SKM-1 (cell line): Measurements from ENCODE around the gene BRIP1.
"Not testable (repeated sequence)": the region's sequence is repeated elsewhere in the genome, so short reads cannot be mapped to it uniquely, and the experiment has no call there.

ENCODE experiments used
- DNase-seq: peaks from one replicate; lab custom pipeline; 2025; ENCODE audit not compliant: unreplicated experiment; lab: John Stamatoyannopoulos, UW

The BRIP1 gene

DNA sequence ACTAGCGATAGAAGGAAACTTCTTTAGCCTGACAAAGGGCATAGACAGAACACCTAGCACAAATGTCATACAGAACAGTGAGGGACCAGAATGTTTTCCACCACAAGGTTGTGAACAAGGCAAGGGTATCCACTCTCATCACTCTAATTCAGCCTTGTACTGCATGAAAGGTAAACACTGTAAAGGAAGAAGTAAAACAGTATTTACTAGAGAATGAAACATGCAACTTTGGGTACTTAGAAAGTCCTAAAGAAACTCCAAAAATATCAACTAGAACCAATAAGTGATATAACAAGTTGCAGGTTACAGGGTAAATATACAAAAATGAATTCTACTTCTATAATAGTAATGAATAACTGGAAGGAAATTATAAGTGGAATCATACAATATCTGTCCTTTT is 32.2 kb downstream of the BRIP1 start:
- no peak for DNase-seq

DNA sequence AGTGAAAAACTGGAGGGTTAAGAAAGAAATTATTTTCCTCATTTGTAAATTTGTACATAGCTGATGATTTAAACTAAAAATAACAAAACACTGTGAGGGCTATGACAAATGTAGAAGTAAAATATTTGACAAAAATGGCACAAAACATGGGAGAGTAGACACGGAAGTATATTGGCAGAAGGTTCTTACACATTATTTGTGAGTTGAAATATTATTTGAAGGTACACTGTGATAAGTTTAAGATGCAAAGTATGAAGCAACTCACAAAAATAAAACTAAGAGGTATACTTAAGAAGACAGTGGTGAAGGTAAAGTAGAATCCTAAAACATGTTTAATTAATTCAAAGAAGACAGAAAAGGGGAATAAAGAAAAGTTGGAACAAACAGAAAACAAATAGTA is 34.6 kb downstream of the BRIP1 start:
- no peak for DNase-seq

DNA sequence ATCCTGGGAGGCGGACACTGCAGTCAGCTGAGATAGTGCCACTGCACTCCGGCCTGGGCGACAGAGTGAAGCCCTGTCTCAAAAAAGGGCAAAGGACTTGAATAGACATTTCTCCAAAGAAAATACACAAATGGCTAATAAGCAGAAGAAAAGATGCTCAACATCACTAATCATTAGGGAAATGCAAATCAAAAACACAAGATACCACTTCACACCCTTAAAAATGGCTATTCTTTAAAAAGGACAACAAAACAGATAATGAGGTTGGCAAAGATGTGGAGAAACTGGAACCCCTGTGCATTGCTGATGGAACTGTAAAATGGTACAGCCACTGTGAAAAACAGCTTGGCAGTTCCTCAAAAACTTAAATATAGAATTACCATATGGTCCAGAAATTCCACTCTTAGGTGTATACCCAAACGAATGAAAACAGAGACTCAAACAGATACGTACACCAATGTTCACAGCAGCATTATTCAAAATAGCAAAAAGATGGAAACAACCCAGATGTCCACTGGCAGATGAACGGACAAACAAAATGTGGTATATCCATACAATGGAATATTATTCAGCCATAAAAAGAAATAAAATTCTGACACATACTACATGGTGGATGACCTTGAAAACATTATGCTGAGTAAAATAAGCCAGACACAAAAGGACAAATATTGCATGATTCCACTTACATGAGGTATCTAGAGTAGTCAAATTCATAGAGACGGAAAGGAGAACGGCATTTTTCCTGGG is 35.5 kb downstream of the BRIP1 start:
- no peak for DNase-seq

DNA sequence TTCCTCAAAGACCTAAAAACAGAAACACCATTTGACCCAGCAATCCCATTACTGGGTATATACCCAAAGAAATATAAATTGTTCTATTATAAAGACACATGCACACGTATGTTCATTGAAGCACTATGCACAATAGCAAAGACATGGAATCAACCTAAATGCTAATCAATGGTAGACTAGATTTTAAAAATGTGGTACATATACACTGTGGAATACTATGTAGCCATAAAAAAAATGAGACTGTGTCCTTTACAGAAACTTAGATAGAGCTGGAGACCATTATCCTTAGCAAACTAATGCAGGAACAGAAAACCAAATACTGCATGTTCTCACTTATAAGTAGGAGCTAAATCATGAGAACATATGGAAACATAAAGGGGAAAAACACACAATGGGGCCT is 36.5 kb downstream of the BRIP1 start:
- not testable (repeated sequence) for DNase-seq

DNA sequence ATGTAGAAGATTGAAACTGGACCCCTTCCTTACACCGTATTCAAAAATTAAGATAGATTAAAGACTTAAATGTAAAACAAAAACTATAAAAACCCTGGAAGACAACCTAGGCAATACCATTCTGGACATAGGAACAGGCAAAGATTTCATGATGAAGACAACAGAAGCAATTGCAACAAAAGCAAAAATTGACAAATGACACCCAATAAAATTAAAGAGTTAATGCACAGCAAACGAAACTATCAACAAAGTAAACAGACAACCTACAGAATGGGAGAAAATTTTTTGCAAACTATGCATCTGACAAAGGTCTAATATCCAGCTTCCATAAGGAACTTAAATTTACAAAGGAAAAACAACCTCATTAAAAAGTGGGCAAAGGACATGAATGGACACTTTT is 37.1 kb downstream of the BRIP1 start:
- DNase-seq = not testable (repeated sequence)

DNA sequence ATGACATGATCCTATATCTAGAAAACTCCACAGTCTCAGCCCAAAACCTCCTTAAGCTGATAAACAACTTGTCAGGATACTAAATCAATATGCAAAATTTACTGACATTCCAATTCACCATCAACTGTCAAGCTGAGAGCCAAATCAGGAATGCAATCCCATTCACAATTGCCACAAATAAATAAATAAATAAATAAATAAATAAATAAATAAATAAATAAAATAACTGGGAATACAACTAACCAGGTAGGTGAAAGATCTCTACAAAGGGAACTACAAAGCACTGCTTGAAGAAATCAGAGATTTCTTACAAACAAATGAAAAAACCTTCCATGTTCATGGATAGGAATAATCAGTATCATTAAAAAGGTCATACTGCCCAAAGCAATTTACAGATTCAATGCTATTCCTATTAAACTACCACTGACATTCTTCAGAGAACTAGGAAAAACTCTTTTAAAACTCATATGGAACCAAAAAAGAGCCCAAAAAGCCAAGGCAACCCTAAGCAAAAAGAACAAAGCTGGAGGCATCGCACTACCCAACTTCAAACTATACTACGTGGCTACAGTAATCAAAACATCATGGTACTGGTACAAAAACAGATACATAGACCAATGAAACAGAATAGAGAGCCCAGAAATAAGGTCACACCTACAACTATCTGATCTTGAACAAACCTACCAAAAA is 37.7 kb downstream of the BRIP1 start:
- DNase-seq = no peak

DNA sequence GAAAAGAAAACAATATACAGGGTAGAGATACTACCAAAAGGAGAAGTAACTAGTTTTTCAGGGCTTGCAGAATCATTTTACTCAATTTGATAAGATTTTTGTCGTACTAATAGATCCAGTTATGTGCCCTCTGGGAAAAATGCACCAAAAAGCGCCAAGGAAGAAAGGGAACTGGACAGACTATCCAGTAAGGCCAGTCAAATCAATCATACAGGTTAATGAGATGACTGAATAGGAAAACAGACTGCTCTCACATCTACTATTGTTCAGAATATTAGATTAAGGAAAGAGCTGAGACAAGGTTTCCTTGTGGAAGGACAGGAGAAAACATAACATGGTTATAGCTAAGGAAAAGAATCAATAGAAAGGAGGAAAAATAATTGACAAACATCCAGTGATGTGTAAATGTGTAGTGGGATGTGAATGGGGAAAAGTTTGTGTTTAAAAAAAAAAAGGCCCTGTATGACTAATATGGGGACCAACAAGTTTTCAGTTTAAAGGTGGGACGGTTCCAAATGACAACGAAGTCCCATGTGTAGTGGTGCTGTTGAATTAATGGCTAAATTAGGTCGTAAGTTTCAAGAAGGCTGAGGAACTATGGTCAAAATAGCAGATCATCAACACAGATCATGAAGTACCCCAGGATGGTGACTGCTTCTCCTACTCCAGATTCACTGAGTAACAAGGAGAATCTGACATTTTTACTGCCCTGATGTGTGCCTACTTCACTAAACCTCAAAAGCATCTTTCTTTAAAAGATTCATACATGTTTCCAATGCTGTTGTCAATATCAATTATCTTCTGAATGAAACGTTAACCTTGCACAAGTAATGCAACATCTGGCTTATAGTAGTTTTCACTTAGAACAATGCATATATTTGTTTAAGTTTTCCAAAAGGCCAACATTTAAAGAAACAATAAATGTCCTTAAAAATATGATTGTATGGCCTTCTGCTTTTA is 40.7 kb downstream of the BRIP1 start:
- DNase-seq = no peak

DNA sequence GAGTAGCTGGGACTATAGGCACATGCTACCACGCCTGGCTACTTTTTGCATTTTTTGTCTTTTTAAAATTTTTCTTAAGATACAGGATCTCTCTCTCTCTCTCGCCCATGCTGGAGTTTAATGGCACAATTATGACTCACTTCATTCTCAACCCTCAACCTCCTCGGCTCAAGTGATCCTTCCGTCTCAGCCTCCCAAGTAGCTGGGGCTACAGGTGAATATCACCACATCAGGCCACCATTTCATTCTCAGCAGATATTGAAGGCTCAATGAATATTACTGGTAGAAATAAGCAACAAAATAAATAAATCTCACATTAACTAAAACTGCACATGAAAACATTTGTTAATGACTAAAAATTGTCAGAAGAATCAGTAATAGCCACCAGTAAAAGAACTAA is 41.7 kb downstream of the BRIP1 start:
- DNase-seq = no peak

DNA sequence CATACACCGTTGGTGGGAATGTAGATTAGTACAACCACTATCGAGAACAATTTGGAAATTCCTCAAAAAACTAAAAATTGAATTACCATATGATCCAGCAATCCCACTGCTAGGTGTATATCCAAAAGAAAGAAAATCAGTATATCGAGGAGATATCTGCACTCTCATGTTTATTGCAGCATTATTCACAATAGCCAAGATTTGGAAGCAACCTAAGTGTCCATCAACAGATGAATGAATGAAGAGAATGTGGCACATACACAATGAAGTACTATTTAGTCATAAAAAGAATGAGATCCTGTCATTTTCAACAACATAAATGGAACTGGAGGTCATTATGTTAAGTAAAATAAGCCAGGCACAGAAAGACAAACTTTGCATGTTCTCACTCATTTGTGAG is 44.1 kb downstream of the BRIP1 start:
- not testable (repeated sequence) for DNase-seq

DNA sequence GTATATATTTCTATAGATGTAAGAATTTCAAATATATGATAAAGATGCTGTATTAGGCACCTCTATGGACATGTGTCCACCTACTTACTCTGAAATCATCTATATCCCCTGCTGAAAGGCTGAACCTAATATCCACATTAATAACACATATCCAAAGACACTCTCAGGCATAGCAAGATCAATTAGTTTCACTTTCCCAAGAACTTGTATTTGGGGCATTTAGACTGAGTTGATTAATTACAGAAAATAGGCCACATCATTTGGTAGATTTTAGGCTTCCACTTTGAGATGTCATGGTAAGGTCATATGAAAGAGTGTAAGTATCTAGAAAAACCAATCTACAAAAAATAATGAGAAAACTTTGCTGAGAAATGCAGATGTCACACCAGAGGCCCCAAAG is 45.1 kb downstream of the BRIP1 start:
- DNase-seq = no peak

DNA sequence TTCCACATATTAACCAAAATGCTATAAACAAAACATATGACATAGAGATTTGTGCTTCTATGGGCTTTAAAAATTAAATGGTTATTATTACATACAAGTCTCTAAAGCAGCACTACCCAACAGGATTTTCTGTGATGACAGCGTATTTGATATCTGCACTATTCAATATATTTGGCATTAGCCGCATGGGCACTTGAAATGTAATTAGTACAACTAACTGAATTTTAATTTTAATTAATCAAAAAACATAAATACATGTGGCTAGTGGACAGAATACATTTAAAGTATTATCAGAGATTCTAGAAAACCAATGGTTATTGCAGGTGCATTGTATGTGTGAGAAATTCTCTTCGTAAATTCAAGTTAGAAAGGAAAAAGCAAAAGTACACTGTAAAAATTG is 45.9 kb downstream of the BRIP1 start:
- DNase-seq = no peak

DNA sequence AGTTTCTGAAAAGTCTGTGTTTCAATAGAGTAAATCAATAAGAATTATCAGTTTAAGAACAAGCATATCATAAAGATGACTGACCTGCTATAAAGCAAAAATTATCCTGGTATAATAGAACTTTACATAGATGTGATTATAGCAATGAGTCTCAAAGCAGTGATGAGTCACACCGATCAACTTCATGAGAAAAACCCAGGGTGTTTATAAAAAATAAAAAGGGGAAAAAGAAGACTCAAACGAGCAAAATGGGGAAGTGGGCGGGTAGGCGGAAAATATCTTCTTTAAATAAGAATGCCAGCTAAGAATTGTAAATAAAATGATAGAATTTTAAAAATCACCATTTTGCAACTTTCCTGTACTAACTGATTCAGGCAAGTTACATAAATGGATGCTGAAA is 46.8 kb downstream of the BRIP1 start:
- DNase-seq = no peak

DNA sequence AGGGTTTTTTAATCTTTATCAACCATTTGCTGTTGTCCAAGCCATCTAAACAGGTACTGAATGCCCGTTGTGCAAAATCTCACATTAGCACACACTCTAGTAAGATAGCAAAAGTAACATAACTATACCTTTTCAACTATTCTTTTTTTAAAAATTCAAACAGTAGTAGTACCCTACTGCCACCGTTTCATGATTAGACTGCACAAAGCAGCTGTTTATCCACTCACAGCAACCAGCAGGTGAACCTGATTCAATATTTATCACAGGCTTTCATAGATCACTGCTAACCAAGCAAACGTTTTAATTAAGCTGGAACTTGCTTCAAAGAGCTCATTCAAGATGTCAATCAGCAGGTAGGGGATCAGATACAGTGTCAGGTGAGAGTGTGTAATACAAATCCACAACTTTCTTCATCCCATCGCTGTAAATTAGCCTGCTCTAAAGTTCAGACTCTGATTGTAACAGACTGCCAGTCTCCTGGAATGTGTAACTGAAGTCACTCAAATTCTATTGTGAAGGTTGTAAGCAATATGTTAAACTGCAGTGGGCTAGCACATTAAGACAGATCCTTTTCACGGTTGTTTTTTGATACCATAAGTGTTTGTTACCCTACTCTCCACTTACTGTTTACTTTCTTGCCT is 47.3 kb downstream of the BRIP1 start:
- DNase-seq = no peak

DNA sequence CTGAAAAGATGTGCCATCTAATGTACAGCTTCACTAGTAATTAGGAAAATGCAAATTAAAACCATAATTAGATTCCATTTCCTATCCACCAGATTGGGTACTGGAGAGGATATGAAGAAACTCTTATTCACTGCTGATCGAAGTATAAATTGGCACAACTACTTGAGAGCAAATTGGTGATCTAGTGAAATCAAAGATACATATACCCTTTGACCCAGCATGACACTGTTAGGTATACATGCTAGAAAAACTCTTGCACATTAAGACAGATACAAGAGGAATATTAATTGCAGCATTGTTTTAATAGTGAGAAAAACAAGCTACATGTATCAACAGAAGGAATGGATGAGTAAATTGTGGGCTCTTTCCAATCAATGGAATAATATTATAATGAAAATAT is 48.8 kb downstream of the BRIP1 start:
- no peak for DNase-seq

DNA sequence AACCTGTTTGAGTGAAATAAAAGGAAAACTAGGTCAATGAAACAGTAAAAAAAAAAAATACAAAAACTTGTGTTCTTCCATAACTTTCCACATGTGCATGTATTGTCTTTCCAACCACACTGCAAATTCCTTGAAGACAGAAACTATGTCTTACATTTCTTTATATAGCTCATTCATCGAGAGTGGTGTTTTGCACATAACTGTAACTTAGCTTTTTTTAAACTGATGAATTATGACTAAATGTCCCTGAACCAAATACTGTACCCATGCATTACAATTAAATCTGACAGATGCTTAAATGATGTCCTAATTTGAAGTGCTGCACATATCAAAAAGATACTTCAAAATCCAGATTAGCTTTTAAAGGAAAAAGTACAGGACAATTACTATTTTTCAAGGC is 50.1 kb downstream of the BRIP1 start:
- no peak for DNase-seq

DNA sequence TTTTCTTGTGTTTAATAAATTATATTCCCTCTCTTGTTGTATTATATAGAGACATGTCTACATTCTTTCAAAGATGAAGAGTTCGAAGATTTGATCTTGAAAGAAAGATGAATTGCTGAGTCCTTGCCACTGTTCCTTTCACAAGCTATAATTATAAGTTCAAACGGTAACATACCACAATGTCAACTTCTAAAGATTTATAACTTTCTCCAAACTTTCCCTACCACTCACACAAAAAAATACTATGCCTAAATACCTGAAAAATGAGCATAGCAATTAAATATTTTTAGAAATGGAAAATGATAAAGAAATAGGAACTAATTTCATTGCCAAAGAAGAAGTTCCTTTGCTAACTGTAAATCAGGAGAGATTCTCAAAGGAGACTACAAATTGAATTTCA is 50.6 kb downstream of the BRIP1 start:
- DNase-seq = no peak

DNA sequence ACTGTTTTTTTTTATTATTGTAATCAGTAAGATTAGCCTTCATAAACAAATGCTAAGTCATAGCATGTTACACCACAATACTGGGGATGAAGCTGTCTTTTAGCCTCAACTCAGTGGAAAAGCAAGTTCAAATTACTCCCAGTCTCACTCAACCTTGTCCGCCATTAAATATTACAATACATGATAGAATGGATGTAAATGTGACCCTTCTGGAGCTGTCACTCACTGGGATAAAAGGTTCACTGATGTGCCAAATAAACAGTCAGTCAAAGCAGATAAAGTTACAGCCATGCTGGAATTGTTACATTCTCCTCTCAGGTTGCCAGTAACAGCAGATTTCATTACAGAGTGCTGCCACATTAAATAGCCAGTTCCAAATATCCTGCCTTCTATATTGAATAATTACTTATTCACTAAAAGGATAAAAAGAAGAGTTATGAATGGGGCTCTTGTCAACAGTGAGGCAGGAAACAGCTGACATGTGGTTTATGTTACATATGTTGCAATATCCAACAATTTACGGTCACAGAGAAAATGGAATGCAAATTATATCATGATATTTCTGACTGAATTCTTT is 53.4 kb downstream of the BRIP1 start:
- no peak for DNase-seq

DNA sequence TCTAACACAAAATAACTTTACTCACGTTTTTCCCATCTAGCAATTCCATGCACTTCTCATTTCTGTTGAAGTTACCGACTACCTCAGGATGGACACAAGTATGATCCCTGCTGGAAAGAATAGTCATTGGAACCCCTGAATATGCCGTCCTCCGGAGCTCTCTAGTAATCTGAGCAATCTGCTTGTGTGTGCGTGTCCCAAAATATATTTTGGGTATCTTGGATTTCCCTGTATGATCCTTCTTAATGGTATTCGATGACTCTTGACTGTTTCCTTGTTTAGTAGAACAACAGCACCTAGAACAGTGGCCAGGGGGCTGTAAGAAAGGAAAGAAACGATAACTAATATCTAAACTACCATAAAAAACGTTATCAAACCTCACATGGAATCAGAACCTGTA is 54.9 kb downstream of the BRIP1 start:
- no peak for DNase-seq

DNA sequence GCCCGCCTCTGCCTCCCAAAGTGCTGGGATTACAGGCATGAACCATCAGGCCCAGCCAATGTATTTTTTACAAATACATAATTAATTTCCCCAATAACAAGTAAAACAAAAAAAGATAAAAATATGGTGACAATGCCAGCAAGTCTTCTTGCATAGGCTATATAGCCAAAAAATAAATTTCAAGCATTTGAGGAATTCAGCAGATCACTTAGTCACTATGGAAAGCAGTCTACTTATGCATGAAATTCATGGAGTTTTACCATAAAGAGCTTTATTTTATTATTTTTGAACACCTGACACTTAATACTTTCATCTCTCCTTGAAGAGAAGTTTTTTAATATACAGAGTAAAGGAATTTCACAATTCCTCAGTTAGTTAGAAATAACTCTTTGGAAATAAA is 56.4 kb downstream of the BRIP1 start:
- DNase-seq = no peak

DNA sequence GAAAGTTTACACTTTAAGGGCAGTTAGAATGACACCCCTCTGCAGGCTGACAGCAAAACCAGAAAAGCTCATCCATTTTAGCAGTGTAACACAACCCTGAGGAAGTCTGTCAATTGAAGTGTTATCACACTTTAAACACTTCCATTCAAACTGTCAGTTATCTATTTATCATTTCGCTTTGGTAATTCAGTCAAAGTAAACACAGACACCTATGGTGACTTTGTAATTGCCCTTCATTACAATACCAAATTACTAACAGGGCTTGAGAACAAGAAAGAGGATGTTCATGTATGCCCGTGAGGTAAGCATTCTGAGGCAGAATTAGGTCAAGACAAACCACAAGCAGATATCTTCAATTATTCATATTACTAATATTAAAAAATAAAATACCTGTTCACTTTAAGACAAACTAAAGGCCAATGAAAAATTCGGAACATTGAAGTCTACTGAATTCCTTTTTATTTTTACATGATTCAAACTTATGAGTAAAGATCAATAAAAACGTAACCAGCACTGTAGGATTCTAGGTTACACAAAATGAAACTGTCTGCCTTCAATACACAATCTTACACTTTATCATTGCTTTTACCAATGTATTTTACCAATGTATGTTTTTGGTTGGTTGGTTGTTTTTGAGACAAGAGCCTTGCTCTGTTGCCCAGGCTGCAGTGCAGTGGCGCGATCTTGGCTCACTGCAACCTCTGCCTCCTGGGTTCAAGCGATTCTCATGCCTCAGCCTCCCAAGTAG is 57.1 kb downstream of the BRIP1 start:
- no peak for DNase-seq
